NCI-H69 (cell line): Measurements from ENCODE around the gene DPY19L2.
A peak's percentile ranks its signal among the peaks of the same experiment; 100 is the strongest.
"Not testable (repeated sequence)": the region's sequence is repeated elsewhere in the genome, so short reads cannot be mapped to it uniquely, and the experiment has no call there.

Source experiments
- DNase-seq: peaks from one replicate; lab custom pipeline; 2025; lab: John Stamatoyannopoulos, UW

Gene DPY19L2

GRCh38 chr12:63668028-63668799 is at the start of gene DPY19L2:
TSS of gene DPY19L2 (minus strand) at chr12:63668493. CDS start at chr12:63668393, 100 bp downstream.
- DNase-seq = peak; percentile 99

GRCh38 chr12:63716891-63717290 is 48.6 kb upstream of the DPY19L2 start:
- not testable (repeated sequence) for DNase-seq

GRCh38 chr12:63715107-63715625 is 46.9 kb upstream of the DPY19L2 start:
- not testable (repeated sequence) for DNase-seq

- DNase-seq = peak; percentile 46
Measured at GRCh38 chr12:63714409-63714808, 46.1 kb upstream of the DPY19L2 start.

- DNase-seq = not testable (repeated sequence)
Measured at GRCh38 chr12:63713681-63714075, 45.4 kb upstream of the DPY19L2 start.

GRCh38 chr12:63712979-63713680 is 44.8 kb upstream of the DPY19L2 start:
- DNase-seq = not testable (repeated sequence)

- not testable (repeated sequence) for DNase-seq
Measured at GRCh38 chr12:63712376-63712974, 44.2 kb upstream of the DPY19L2 start.

GRCh38 chr12:63711339-63711738 is 43.0 kb upstream of the DPY19L2 start:
- DNase-seq = peak; percentile 26

- DNase-seq = no peak
Measured at GRCh38 chr12:63706336-63706735, 38.0 kb upstream of the DPY19L2 start.

GRCh38 chr12:63699678-63700382 is 31.5 kb upstream of the DPY19L2 start:
- DNase-seq = peak; percentile 20

GRCh38 chr12:63699011-63699410 is 30.7 kb upstream of the DPY19L2 start:
- DNase-seq = not testable (repeated sequence)

- not testable (repeated sequence) for DNase-seq
Measured at GRCh38 chr12:63690837-63691236, 22.5 kb upstream of the DPY19L2 start.

- DNase-seq = not testable (repeated sequence)
Measured at GRCh38 chr12:63689141-63689540, 20.8 kb upstream of the DPY19L2 start.

- not testable (repeated sequence) for DNase-seq
Measured at GRCh38 chr12:63686623-63687022, 18.3 kb upstream of the DPY19L2 start.

- DNase-seq = not testable (repeated sequence)
Measured at GRCh38 chr12:63685789-63686188, 17.5 kb upstream of the DPY19L2 start.

- DNase-seq = peak; percentile 58
Measured at GRCh38 chr12:63682617-63683016, 14.3 kb upstream of the DPY19L2 start.

- DNase-seq = not testable (repeated sequence)
Measured at GRCh38 chr12:63680758-63681157, 12.5 kb upstream of the DPY19L2 start.

- DNase-seq = not testable (repeated sequence)
Measured at GRCh38 chr12:63672550-63672949, 4.3 kb upstream of the DPY19L2 start.

- not testable (repeated sequence) for DNase-seq
Measured at GRCh38 chr12:63669936-63670335, 1.6 kb upstream of the DPY19L2 start.

GRCh38 chr12:63669427-63669826 is 1.1 kb upstream of the DPY19L2 start:
- peak; percentile 11 for DNase-seq

GRCh38 chr12:63668800-63669365 is 590 bp upstream of the DPY19L2 start:
- DNase-seq = peak; percentile 69
